Kidney (tissue), 14 donors: ENCODE results near the gene MEPE. TPM values are rescaled to one million over a fixed set of nuclear protein-coding genes. Genes with fewer than 3 reads are reported as not detected.

ENCODE experiments used
- DNase-seq, 5 donors: peaks; one replicate each; pipeline ENCODE4 v3.0.0-alpha.2; 2013 to 2020
- FAIRE-seq: peaks from 2 replicates; lab custom pipeline; 2012; peaks lifted over from hg19 to GRCh38; lab: Jason Lieb, UNC
- H3K27ac ChIP-seq, 2 donors: one replicate each; pipeline ENCODE4 v1.7.0; 2013; ENCODE audit warnings: low read depth in 2 of 2, low read length in 2 of 2, inconsistent platforms in 1 of 2
- H3K27me3 ChIP-seq: one replicate; pipeline ENCODE4 v1.7.1; 2013; ENCODE audit warnings: low read length, inconsistent platforms; ENCODE audit not compliant: control insufficient read depth, insufficient read depth
- H3K36me3 ChIP-seq, 3 donors: one replicate each; pipeline versions ENCODE4 v1.7.0 to v1.7.1; 2013; ENCODE audit warnings: low read length in 3 of 3, control low read depth in 1 of 3, inconsistent platforms in 1 of 3; ENCODE audit not compliant: insufficient read depth in 3 of 3, control insufficient read depth in 2 of 3
- H3K4me1 ChIP-seq, 3 donors: one replicate each; pipeline versions ENCODE4 v1.7.0 to v1.7.1; 2013; ENCODE audit warnings: low read length in 3 of 3, inconsistent platforms in 1 of 3, low read depth in 1 of 3; ENCODE audit not compliant: control insufficient read depth in 2 of 3, insufficient read depth in 2 of 3
- H3K4me3 ChIP-seq, 3 donors: one replicate each; pipeline versions ENCODE4 v1.7.0 to v1.8.1; 2013; ENCODE audit warnings: low read length in 3 of 3, control low read depth in 1 of 3, inconsistent platforms in 1 of 3
- H3K9ac ChIP-seq, 3 donors: one replicate each; pipeline versions ENCODE4 v1.7.0 to v1.7.1; 2013; ENCODE audit warnings: low read length in 3 of 3, control low read depth in 1 of 3, inconsistent platforms in 1 of 3
- H3K9me3 ChIP-seq, 3 donors: one replicate each; pipeline versions ENCODE4 v1.7.0 to v1.7.1; 2013; ENCODE audit warnings: low read length in 3 of 3, control low read depth in 1 of 3, inconsistent platforms in 1 of 3; ENCODE audit not compliant: control insufficient read depth in 2 of 3, insufficient read depth in 1 of 3
- CTCF ChIP-seq: IDR thresholded peaks from 3 replicates; pipeline ENCODE4 v1.5.1; 2012; ENCODE audit warnings: mild to moderate bottlenecking, moderate library complexity, borderline replicate concordance; ENCODE audit not compliant: insufficient read depth; ENCODE audit errors: extremely low read depth
- intact Hi-C: fragments of 100-400 bp; cut with DNase I; formaldehyde crosslinking; loops from one replicate; pipeline ENCODE4 v1.11.1; 2022
- polyA plus RNA-seq: library from polyadenylated mRNA; stranded (reverse); fragments of 350-450 nt; fragmentation: Illumina TruSeq; extraction: RNeasy Lipid Tissue Mini Kit (QIAGEN cat#74804); gene quantifications from one replicate; pipeline ENCODE4 v1.2.3, GENCODE V29; 2014; ENCODE audit warnings: low read depth, low replicate concordance; ENCODE audit not compliant: insufficient read depth
- total RNA-seq: library from RNA; stranded (reverse); fragmentation: NEBNext Ultra II Directional; extraction: Animal tissue kit (Norgen Biotek cat#: 25700); gene quantifications from one replicate; pipeline ENCODE4 v1.2.1, GENCODE V29; 2021
- donor health status: control.
- donor health status: control.
- donor health status: control.
- donor health status: control.
- donor health status: control.
- donor health status: DM: yes; HTN: yes; CAD: no.
- donor health status: Normal renal cell carcinoma (clear cell type).

Gene MEPE
- total and polyA plus RNA-seq, 2 donors from 2014 or later: not detected

GRCh38 chr4:87851953-87852352, 19.2 kb downstream of the MEPE start:
- no peak overlapping the region for H3K4me3 ChIP-seq
- H3K36me3 ChIP-seq: no peaks in the 10 kb centered on the region
- intact Hi-C loops: loop anchor here (10.0 kb wide), 1 partner anchor 123 kb away; the partner anchor contains the start of gene SPP1
- DNase-seq (no peak), FAIRE-seq (no peak)
- H3K9me3 ChIP-seq: no peaks in the 10 kb centered on the region
- peaks cover 0 to 14% (median 9%) of the 10 kb centered on the region in 3 donors for H3K4me1 ChIP-seq
- no peak for TF ChIP-seq CTCF
- H3K9ac ChIP-seq: no peak overlapping the region
- H3K27me3 ChIP-seq: no peaks in the 10 kb centered on the region
- H3K27ac ChIP-seq: no peak overlapping the region

- intact Hi-C loops: loop anchor here (10.0 kb wide), 1 partner anchor 122 kb away; the partner anchor contains the start of gene SPP1
- Histone ChIP-seq H3K27ac (peak overlapping the region in 1 of 2 donors; percentile 28), H3K9ac (no peak overlapping the region), H3K4me3 (no peak overlapping the region), H3K4me1 (peaks cover 0 to 16% (median 9%) of the 10 kb centered on the region in 3 donors), H3K36me3 (no peaks in the 10 kb centered on the region), H3K9me3 (no peaks in the 10 kb centered on the region), H3K27me3 (no peaks in the 10 kb centered on the region)
- DNase-seq: peak in 2 of 5 donors; percentile 72 to 82
- TF ChIP-seq CTCF: peak; percentile 54
- FAIRE-seq: peak; percentile 97
Measured at GRCh38 chr4:87853108-87853507, 20.3 kb downstream of the MEPE start.

- TF ChIP-seq CTCF: no peak
- H3K4me1 ChIP-seq: peaks cover 0 to 16% (median 6%) of the 10 kb centered on the region in 3 donors
- no peak overlapping the region for H3K27ac ChIP-seq
- H3K27me3 ChIP-seq: no peaks in the 10 kb centered on the region
- no peak overlapping the region for H3K9ac ChIP-seq
- intact Hi-C loops: loop anchor here (10.0 kb wide), 1 partner anchor 121 kb away; the partner anchor contains the start of gene SPP1
- no peaks in the 10 kb centered on the region for H3K9me3 ChIP-seq
- no peak overlapping the region for H3K4me3 ChIP-seq
- no peak for DNase-seq
- no peaks in the 10 kb centered on the region for H3K36me3 ChIP-seq
- FAIRE-seq: no peak
Measured at GRCh38 chr4:87853891-87854290, 21.1 kb downstream of the MEPE start.
